Upper lobe of left lung (tissue), 6 donors: Measurements from ENCODE around the gene MLF2. TPM values are rescaled to one million over a fixed set of nuclear protein-coding genes. Genes with fewer than 3 reads are reported as not detected.
A peak's percentile ranks its signal among the peaks of the same experiment; 100 is the strongest.

Experiments
- ATAC-seq, 2 donors: fragments of 200-7000 bp; cut with Tn5 transposase; one replicate each; pipeline ENCODE4 v1.9.1; 2022; ENCODE audit warnings: mild to moderate bottlenecking in 2 of 2, moderate library complexity in 2 of 2; ENCODE audit not compliant: low FRiP score in 2 of 2
- DNase-seq, 2 donors: peaks; one replicate each; pipeline ENCODE4 v3.0.0-alpha.2; 2019 to 2020
- H3K27ac ChIP-seq, 4 donors: fragments of 200-600 bp; sonication (generic); one replicate each; pipeline ENCODE4 v1.5.1; 2016 to 2019
- H3K27me3 ChIP-seq, 4 donors: fragments of 200-600 bp; sonication (generic); one replicate each; pipeline ENCODE4 v1.5.1; 2017 to 2019
- H3K36me3 ChIP-seq, 4 donors: fragments of 200-600 bp; sonication (generic); one replicate each; pipeline ENCODE4 v1.5.1; 2016 to 2019
- H3K4me1 ChIP-seq, 4 donors: fragments of 200-600 bp; sonication (generic); one replicate each; pipeline ENCODE4 v1.5.1; 2018 to 2019
- H3K4me3 ChIP-seq, 4 donors: fragments of 200-600 bp; sonication (generic); one replicate each; pipeline ENCODE4 v1.5.1; 2017 to 2019; ENCODE audit warnings: mild to moderate bottlenecking in 2 of 4, moderate library complexity in 1 of 4
- H3K9me3 ChIP-seq, 4 donors: fragments of 200-600 bp; sonication (generic); one replicate each; pipeline ENCODE4 v1.5.1; 2018 to 2019
- CTCF ChIP-seq, 6 experiments: fragments of 450-650 bp in 4 of 6; fragments of 200-600 bp in 2 of 6; sonication (generic) in 2 of 6; IDR thresholded peaks; one replicate each; pipeline ENCODE4 v1.5.1; 2016 to 2019; ENCODE audit warnings: antibody characterized with exemption in 6 of 6
- EP300 ChIP-seq, 4 donors: sonication (generic); formaldehyde crosslinking; IDR thresholded peaks; one replicate each; pipeline ENCODE4 v1.5.1; 2017; ENCODE audit warnings: antibody characterized with exemption in 4 of 4, control low read depth in 2 of 4
- POLR2A ChIP-seq, 4 donors: fragments of 450-650 bp; IDR thresholded peaks; one replicate each; pipeline ENCODE4 v1.5.1; 2016 to 2017; ENCODE audit warnings: antibody characterized with exemption in 4 of 4, mild to moderate bottlenecking in 2 of 4
- POLR2AphosphoS5 ChIP-seq, 2 donors: sonication (generic); formaldehyde crosslinking; IDR thresholded peaks; one replicate each; pipeline ENCODE4 v1.5.1; 2017; ENCODE audit warnings: antibody characterized with exemption in 2 of 2
- WGBS, 2 donors: methylation state at CpG; one replicate each; pipeline ENCODE4 v1.1.5; 2017 to 2018; 5-methylcytosine and 5-hydroxymethylcytosine counted together
- total RNA-seq, 6 donors: library from RNA; depleted of rRNA in 4 of 6; stranded (reverse); fragments of >200 nt in 4 of 6; gene quantifications; one replicate each; pipeline versions ENCODE4 v1.1.0 to v1.2.1, GENCODE V29; 2016 to 2021
- donor health status: DM: no; HTN: no; CAD: no; lungs with moderate emphysema.
- donor health status: DM: no; HTN: yes; CAD: no; lungs with severe emphysema.

The MLF2 gene
- total RNA-seq, 6 donors from 2014 or later = 136 to 221 (median 144) TPM

- WGBS, 2 donors = 7 to 11% methylated on average over 14 to 15 of the region's 24 CpGs
- H3K27me3 ChIP-seq = no peaks in the 10 kb centered on the region
- peak overlapping the region; percentile 82 to 96 (median 89) for H3K4me3 ChIP-seq
- ATAC-seq = peak in 1 of 2 donors; percentile 1
- peak in 1 of 2 donors; percentile 51 for DNase-seq
- H3K4me1 ChIP-seq = peaks cover 12 to 22% (median 18%) of the 10 kb centered on the region in 4 donors
- peak overlapping the region; percentile 96 to 100 (median 98) for H3K27ac ChIP-seq
- H3K36me3 ChIP-seq = peaks cover 35 to 45% (median 41%) of the 10 kb centered on the region in 4 donors
- no peaks in the 10 kb centered on the region for H3K9me3 ChIP-seq
- TF ChIP-seq POLR2A (IDR thresholded peaks at IDR 0.05) (no peak), EP300 (IDR thresholded peaks at IDR 0.05) (no peak), CTCF (IDR thresholded peaks at IDR 0.05) (peak in 2 of 6 experiments; percentile 30 to 31), POLR2AphosphoS5 (IDR thresholded peaks at IDR 0.05) (no peak)
These were observed 597 bp downstream of the MLF2 start for GRCh38 chr12:6752167-6752920.

DNA sequence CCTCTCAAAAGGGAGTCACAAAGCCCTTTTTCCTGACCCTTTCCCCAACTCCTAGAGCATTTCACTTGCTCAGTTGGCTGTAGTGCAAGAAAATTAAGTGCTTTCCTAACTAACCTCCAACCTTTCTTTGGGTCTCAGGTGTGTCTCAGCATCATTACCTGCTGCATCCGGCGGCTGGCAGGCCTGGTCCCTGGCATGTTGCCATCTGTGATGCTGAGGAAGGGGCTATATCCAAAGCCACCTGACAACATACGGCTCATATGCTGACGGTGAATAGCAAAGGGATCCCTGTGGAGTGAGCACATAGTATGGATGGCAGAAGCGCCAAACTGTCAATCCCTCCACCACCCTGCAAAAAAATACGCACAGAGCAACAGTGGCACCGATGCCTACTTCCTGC is 1.2 kb downstream of the MLF2 start:
- Histone ChIP-seq H3K27ac (peak overlapping the region; percentile 96 to 100 (median 98)), H3K36me3 (peaks cover 35 to 51% (median 44%) of the 10 kb centered on the region in 4 donors), H3K9me3 (no peaks in the 10 kb centered on the region), H3K4me1 (peaks cover 12 to 22% (median 18%) of the 10 kb centered on the region in 4 donors), H3K4me3 (peak overlapping the region in 3 of 4 donors; percentile 82 to 95 (median 83)), H3K27me3 (no peaks in the 10 kb centered on the region)
- TF ChIP-seq CTCF (IDR thresholded peaks at IDR 0.05) = no peak
- TF ChIP-seq POLR2AphosphoS5 (IDR thresholded peaks at IDR 0.05) = no peak
- DNase-seq (peak in 1 of 2 donors; percentile 60), ATAC-seq (no peak)
- WGBS, 2 donors = 73 to 88% methylated on average over 4 to 7 of the region's 7 CpGs

DNA sequence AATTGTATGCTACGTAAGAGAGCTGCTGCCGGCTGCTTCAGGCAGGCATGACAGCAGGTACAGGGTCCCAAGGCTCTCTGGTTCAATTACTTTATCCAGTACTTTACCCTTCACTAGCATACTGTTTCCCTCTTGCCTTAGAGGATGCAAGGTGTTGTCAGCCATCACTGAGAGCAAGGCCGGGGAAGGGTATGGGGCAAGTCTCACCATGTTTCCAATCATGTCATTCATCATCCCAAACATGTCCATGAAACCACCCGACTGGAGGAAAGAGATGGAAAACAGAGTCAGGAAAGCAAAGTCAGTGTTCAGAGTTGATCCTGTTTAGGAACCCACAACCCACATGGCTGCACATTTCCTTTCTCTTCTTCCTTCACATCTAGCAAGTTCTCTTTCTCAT is 2.4 kb downstream of the MLF2 start:
- ATAC-seq = no peak
- peak overlapping the region in 1 of 4 donors; percentile 17 for H3K27ac ChIP-seq
- 89 to 93% methylated on average over 4 of the region's 4 CpGs for WGBS, 2 donors
- no peak overlapping the region for H3K4me3 ChIP-seq
- H3K4me1 ChIP-seq = peaks cover 12 to 24% (median 19%) of the 10 kb centered on the region in 4 donors
- TF ChIP-seq EP300 (IDR thresholded peaks at IDR 0.05) (no peak), CTCF (IDR thresholded peaks at IDR 0.05) (no peak), POLR2A (IDR thresholded peaks at IDR 0.05) (no peak), POLR2AphosphoS5 (IDR thresholded peaks at IDR 0.05) (no peak)
- DNase-seq = no peak
- H3K27me3 ChIP-seq = no peaks in the 10 kb centered on the region
- peaks cover 35 to 61% (median 48%) of the 10 kb centered on the region in 4 donors for H3K36me3 ChIP-seq
- H3K9me3 ChIP-seq = no peaks in the 10 kb centered on the region

GRCh38 chr12:6748761-6749160 is 4.2 kb downstream of the MLF2 start:
- Histone ChIP-seq H3K27ac (no peak overlapping the region), H3K27me3 (no peaks in the 10 kb centered on the region), H3K4me3 (no peak overlapping the region), H3K4me1 (peaks cover 9 to 18% (median 13%) of the 10 kb centered on the region in 4 donors), H3K36me3 (peaks cover 35 to 61% (median 48%) of the 10 kb centered on the region in 4 donors), H3K9me3 (no peaks in the 10 kb centered on the region)
- ATAC-seq (no peak), DNase-seq (peak in 1 of 2 donors; percentile 64)
- 95% methylated on average over 20 to 28 of the region's 28 CpGs for WGBS, 2 donors
- TF ChIP-seq EP300 (IDR thresholded peaks at IDR 0.05) (no peak), POLR2AphosphoS5 (IDR thresholded peaks at IDR 0.05) (no peak), POLR2A (IDR thresholded peaks at IDR 0.05) (no peak)

GRCh38 chr12:6747216-6747615 is 5.7 kb downstream of the MLF2 start:
- DNase-seq (no peak), ATAC-seq (no peak)
- H3K9me3 ChIP-seq = no peaks in the 10 kb centered on the region
- no peaks in the 10 kb centered on the region for H3K27me3 ChIP-seq
- TF ChIP-seq POLR2A (IDR thresholded peaks at IDR 0.05) (no peak), POLR2AphosphoS5 (IDR thresholded peaks at IDR 0.05) (no peak), CTCF (IDR thresholded peaks at IDR 0.05) (no peak), EP300 (IDR thresholded peaks at IDR 0.05) (no peak)
- H3K4me3 ChIP-seq = no peak overlapping the region
- peaks cover 35 to 61% (median 48%) of the 10 kb centered on the region in 4 donors for H3K36me3 ChIP-seq
- peaks cover 6 to 13% (median 8%) of the 10 kb centered on the region in 4 donors for H3K4me1 ChIP-seq
- H3K27ac ChIP-seq = no peak overlapping the region
- WGBS, 2 donors = 75 to 80% methylated on average over 4 of the region's 4 CpGs
